HepG2 (cell line): Measurements from ENCODE around the gene LDLRAD3.

Experiments used
- BCLAF1 ChIP-seq: fragments of 450-650 bp; IDR thresholded peaks from 2 replicates; pipeline ENCODE4 v1.6.1; 2017; ENCODE audit warnings: mild to moderate bottlenecking
- KDM5B ChIP-seq: sonication (generic); formaldehyde crosslinking; IDR thresholded peaks from 2 replicates; pipeline ENCODE4 v1.4.0; 2020; ENCODE audit warnings: missing genetic modification reagents, mild to moderate bottlenecking, borderline replicate concordance
- MAZ ChIP-seq, 2 experiments: sonication (generic) in 1 of 2; formaldehyde crosslinking in 1 of 2; IDR thresholded peaks; 2 replicates each; pipeline versions ENCODE4 v1.5.0 to v1.6.1; 2012 to 2020; ENCODE audit warnings: low read depth in 2 of 2, mild to moderate bottlenecking in 2 of 2, borderline replicate concordance in 1 of 2, improper control_type of control experiment in 1 of 2, low read length in 1 of 2, missing genetic modification reagents in 1 of 2, moderate library complexity in 1 of 2
- NFYB ChIP-seq: sonication (generic); formaldehyde crosslinking; IDR thresholded peaks from 2 replicates; pipeline ENCODE4 v1.4.0; 2020; ENCODE audit warnings: missing genetic modification reagents
- PHF8 ChIP-seq: sonication (generic); formaldehyde crosslinking; IDR thresholded peaks from 2 replicates; pipeline ENCODE4 v1.5.0; 2020; ENCODE audit warnings: missing genetic modification reagents
- SP2 ChIP-seq: sonication (generic); formaldehyde crosslinking; IDR thresholded peaks from 2 replicates; pipeline ENCODE4 v1.5.1; 2020; ENCODE audit warnings: mild to moderate bottlenecking, missing genetic modification reagents
- TBL1XR1 ChIP-seq: fragments of 150-350 bp; IDR thresholded peaks from 2 replicates; pipeline ENCODE4 v1.6.1; 2014; ENCODE audit warnings: borderline replicate concordance, low read length; ENCODE audit not compliant: partially characterized antibody
- ZNF740 ChIP-seq: sonication (generic); formaldehyde crosslinking; IDR thresholded peaks from 2 replicates; pipeline ENCODE4 v1.4.0; 2020; ENCODE audit warnings: missing genetic modification reagents
- ZSCAN5A ChIP-seq: sonication (generic); formaldehyde crosslinking; IDR thresholded peaks from 2 replicates; pipeline ENCODE4 v1.8.0; 2022; ENCODE audit warnings: mild to moderate bottlenecking, missing genetic modification reagents, borderline replicate concordance

- no peak for TF ChIP-seq BCLAF1
- no peak for TF ChIP-seq MAZ (IDR thresholded peaks at IDR 0.05; ENCODE audit: borderline replicate concordance, low read depth, low read length)
- TF ChIP-seq MAZ (CRISPR knock-in tag; IDR thresholded peaks at IDR 0.05; ENCODE audit: low read depth), result no peak
- no peak for TF ChIP-seq SP2 (CRISPR knock-in tag)
- TF ChIP-seq NFYB (CRISPR knock-in tag), result no peak
- TF ChIP-seq TBL1XR1, result no peak
- no peak for TF ChIP-seq PHF8 (CRISPR knock-in tag)
- no peak for TF ChIP-seq ZSCAN5A
- no peak for TF ChIP-seq KDM5B (CRISPR knock-in tag)
- TF ChIP-seq ZNF740, result no peak
Measured at GRCh38 chr11:36146437-36146836, 202.6 kb downstream of the LDLRAD3 start.
